ENCODE data around the gene GABRE. TPM values are rescaled to one million over a fixed set of nuclear protein-coding genes. Genes with fewer than 3 reads are reported as not detected.

The GABRE gene, protein sequence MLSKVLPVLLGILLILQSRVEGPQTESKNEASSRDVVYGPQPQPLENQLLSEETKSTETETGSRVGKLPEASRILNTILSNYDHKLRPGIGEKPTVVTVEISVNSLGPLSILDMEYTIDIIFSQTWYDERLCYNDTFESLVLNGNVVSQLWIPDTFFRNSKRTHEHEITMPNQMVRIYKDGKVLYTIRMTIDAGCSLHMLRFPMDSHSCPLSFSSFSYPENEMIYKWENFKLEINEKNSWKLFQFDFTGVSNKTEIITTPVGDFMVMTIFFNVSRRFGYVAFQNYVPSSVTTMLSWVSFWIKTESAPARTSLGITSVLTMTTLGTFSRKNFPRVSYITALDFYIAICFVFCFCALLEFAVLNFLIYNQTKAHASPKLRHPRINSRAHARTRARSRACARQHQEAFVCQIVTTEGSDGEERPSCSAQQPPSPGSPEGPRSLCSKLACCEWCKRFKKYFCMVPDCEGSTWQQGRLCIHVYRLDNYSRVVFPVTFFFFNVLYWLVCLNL
- not detected in 2 replicates for total RNA-seq (2014; rRNA removed; shearing (Covaris generic); ENCODE audit: low replicate concordance)

DNA sequence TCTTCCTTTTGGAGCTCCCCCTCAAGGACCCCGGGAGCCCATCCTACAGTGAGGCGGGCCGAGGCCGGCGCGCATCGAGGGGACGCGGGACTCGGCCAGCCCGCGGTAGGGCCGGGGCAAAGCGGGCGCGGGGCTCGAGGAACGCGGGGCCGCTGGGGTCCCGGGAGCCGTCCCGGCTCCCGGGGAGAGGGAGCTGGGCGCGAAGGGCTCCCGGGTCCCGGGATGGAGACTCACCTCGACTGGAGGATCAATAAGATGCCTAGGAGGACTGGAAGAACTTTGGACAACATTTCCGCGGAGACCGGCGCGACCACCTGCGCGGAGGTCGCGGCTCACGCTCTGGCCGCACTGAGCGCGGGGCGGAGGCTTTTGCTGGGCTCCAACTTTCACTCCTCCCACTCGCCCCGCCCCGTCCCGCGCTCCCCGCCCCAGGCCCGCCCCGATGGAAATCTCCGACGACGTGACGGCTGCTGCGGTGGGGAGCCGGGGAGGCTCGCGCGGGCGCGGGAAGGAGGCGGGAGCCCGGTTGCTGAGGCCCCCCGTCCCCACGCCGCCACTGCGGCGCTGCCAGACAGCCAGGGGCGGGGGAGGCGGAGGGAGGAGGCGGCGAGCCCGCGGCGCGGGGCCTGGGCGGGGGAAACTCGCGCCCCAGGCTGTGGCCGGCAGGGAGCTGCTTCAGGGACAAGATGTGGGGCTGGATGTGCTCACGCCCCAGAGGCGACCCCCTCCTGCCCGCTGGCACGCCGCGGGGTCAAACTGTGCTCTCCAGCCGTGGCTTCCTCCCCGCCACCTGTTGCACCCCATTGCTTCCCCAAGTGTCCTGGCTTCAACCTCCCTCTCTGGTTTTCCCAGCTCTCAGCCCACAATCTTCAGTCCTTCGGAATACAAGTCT lies at the start of gene GABRE:
TSS of gene GABRE (minus strand) at position 341 of the 892 bp plus-strand sequence. CDS start at position 290, 51 bp downstream.
- no peaks in the 10 kb centered on the region for H3K36me3 ChIP-seq (ENCODE audit: insufficient read depth, low read length)
- no peak within 1 kb of the TSS for H2AFZ ChIP-seq (ENCODE audit: low read length)
- H3K4me3 ChIP-seq (ENCODE audit: low read length), result no peak within 1 kb of the TSS
- no peak within 1 kb of the TSS for H3K4me2 ChIP-seq (ENCODE audit: low read depth, low read length, poor library complexity, severe bottlenecking)
- H3K9me3 ChIP-seq (ENCODE audit: low read length), result no peaks in the 10 kb centered on the region
- no peaks in the 10 kb centered on the region for H3K27me3 ChIP-seq (ENCODE audit: low read length)
- no peak for DNase-seq
- H3K9me2 ChIP-seq (replicated peaks; ENCODE audit: insufficient read depth, low read length), result no peaks in the 10 kb centered on the region
- H3K9ac ChIP-seq (ENCODE audit: low read length), result no peak within 1 kb of the TSS
- no peaks in the 10 kb centered on the region for H4K20me1 ChIP-seq (ENCODE audit: insufficient read depth, low read depth, low read length)
- H3K4me1 ChIP-seq (ENCODE audit: low read length), result no peaks in the 10 kb centered on the region
- no peak within 1 kb of the TSS for H3K27ac ChIP-seq (ENCODE audit: low read length)
- no peaks in the 10 kb centered on the region for H3K79me2 ChIP-seq (ENCODE audit: low read length)

DNA sequence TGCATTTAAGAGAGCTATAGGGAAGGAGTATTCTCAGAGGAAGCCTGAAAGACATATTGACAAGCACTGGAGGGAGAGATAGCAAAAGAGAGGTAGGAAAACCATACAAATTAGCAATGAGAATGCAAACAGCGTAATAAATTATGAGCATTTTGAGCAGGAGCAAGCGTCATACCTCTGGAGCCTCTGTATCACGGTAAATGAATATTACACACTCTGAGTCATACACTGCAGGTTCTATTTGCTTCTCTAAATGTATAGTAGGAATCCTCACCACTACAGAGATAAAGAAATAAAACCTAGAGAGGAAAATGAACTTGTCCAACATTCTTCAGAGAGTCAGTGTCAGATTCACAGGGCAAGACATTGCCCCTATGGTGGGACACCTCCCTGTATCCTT lies 46.4 kb upstream of the GABRE start:
- Histone ChIP-seq H3K9me2 (replicated peaks; ENCODE audit: insufficient read depth, low read length) (no peaks in the 10 kb centered on the region), H3K27me3 (ENCODE audit: low read length) (no peaks in the 10 kb centered on the region), H3K9me3 (ENCODE audit: low read length) (peaks cover 3% of the 10 kb centered on the region; the same call in 1 of the 2 replicates), H3K79me2 (ENCODE audit: low read length) (no peaks in the 10 kb centered on the region), H3K36me3 (ENCODE audit: insufficient read depth, low read length) (no peaks in the 10 kb centered on the region), H4K20me1 (ENCODE audit: insufficient read depth, low read depth, low read length) (no peaks in the 10 kb centered on the region), H3K9ac (ENCODE audit: low read length) (no peak overlapping the region), H3K4me3 (ENCODE audit: low read length) (no peak overlapping the region), H3K27ac (ENCODE audit: low read length) (no peak overlapping the region), H2AFZ (ENCODE audit: low read length) (no peak overlapping the region), H3K4me1 (ENCODE audit: low read length) (no peaks in the 10 kb centered on the region), H3K4me2 (ENCODE audit: low read depth, low read length, poor library complexity, severe bottlenecking) (no peak overlapping the region)
- DNase-seq, result no peak

DNA sequence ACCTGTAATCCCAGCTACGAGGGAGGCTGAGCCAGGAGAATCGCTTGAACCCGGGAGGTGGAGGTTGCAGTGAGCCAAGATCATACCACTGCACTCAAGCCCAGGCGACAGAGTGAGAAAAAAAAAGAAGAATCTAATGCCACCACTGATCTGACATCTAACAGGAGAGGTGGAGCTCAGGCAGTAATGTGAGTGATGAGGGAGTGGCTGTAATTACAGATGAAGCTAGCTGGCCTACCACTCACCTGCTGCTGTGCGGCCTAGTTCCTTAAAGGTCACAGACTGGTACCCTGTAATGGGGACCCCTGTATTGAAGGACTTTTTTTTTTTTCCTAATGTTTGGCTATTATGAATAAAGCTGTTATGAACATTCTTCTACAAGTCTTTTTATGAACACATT lies 25.3 kb upstream of the GABRE start:
- Histone ChIP-seq H3K9me2 (replicated peaks; ENCODE audit: insufficient read depth, low read length) (no peaks in the 10 kb centered on the region), H3K79me2 (ENCODE audit: low read length) (no peaks in the 10 kb centered on the region), H4K20me1 (ENCODE audit: insufficient read depth, low read depth, low read length) (no peaks in the 10 kb centered on the region), H3K27ac (ENCODE audit: low read length) (no peak overlapping the region), H3K27me3 (ENCODE audit: low read length) (no peaks in the 10 kb centered on the region), H3K9me3 (ENCODE audit: low read length) (no peaks in the 10 kb centered on the region), H2AFZ (ENCODE audit: low read length) (no peak overlapping the region), H3K4me2 (ENCODE audit: low read depth, low read length, poor library complexity, severe bottlenecking) (no peak overlapping the region), H3K9ac (ENCODE audit: low read length) (no peak overlapping the region), H3K4me3 (ENCODE audit: low read length) (no peak overlapping the region), H3K36me3 (ENCODE audit: insufficient read depth, low read length) (no peaks in the 10 kb centered on the region), H3K4me1 (ENCODE audit: low read length) (no peaks in the 10 kb centered on the region)
- no peak for DNase-seq

DNA sequence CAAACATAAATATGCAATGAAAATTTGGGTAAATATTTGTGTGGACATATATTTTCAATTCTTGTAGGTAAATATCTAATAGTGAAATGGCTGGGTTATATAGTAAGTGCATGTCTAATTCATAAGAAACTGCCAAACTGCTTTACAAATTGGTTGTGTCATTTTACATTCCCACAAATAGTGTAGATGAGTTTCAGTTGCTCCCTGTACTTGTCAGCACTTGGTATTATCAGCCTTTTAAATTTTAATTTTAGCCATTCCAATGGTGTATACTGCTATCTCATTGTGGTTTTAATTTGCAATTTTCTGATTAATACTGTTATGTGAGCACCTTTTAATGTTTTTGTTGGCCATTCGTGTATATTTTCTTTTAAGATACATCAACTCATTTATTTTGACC lies 23.1 kb upstream of the GABRE start:
- Histone ChIP-seq H3K27ac (ENCODE audit: low read length) (no peak overlapping the region), H3K9me2 (replicated peaks; ENCODE audit: insufficient read depth, low read length) (no peaks in the 10 kb centered on the region), H3K27me3 (ENCODE audit: low read length) (no peaks in the 10 kb centered on the region), H3K4me2 (ENCODE audit: low read depth, low read length, poor library complexity, severe bottlenecking) (no peak overlapping the region), H3K9ac (ENCODE audit: low read length) (no peak overlapping the region), H3K79me2 (ENCODE audit: low read length) (no peaks in the 10 kb centered on the region), H2AFZ (ENCODE audit: low read length) (no peak overlapping the region), H3K4me1 (ENCODE audit: low read length) (no peaks in the 10 kb centered on the region), H3K36me3 (ENCODE audit: insufficient read depth, low read length) (no peaks in the 10 kb centered on the region), H3K4me3 (ENCODE audit: low read length) (no peak overlapping the region), H4K20me1 (ENCODE audit: insufficient read depth, low read depth, low read length) (no peaks in the 10 kb centered on the region), H3K9me3 (ENCODE audit: low read length) (no peaks in the 10 kb centered on the region)
- DNase-seq, result no peak

DNA sequence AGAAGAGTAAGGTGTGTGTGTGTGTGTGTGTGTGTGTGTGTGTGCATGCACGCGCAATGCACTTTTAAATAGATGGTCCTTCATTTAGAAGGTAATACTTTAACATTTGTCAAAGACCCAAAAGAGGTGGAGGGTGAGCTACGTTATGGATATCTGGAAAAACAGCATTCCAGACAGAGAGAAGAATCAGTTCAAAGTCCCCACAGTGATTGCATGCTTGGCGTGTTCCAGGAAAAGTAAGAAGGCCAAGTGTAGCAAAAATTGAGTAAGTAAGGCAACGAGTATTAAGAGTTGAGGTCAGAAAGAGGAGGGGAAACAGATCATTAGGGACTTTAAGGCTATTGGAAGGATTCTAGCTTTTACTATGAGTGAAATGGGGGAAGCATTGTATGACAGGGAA lies 21.9 kb upstream of the GABRE start:
- Histone ChIP-seq H2AFZ (ENCODE audit: low read length) (no peak overlapping the region), H3K4me3 (ENCODE audit: low read length) (no peak overlapping the region), H3K9ac (ENCODE audit: low read length) (no peak overlapping the region), H3K9me2 (replicated peaks; ENCODE audit: insufficient read depth, low read length) (no peaks in the 10 kb centered on the region), H3K9me3 (ENCODE audit: low read length) (no peaks in the 10 kb centered on the region), H4K20me1 (ENCODE audit: insufficient read depth, low read depth, low read length) (no peaks in the 10 kb centered on the region), H3K36me3 (ENCODE audit: insufficient read depth, low read length) (no peaks in the 10 kb centered on the region), H3K79me2 (ENCODE audit: low read length) (no peaks in the 10 kb centered on the region), H3K4me1 (ENCODE audit: low read length) (no peaks in the 10 kb centered on the region), H3K27me3 (ENCODE audit: low read length) (no peaks in the 10 kb centered on the region), H3K27ac (ENCODE audit: low read length) (no peak overlapping the region), H3K4me2 (ENCODE audit: low read depth, low read length, poor library complexity, severe bottlenecking) (no peak overlapping the region)
- DNase-seq, result no peak

DNA sequence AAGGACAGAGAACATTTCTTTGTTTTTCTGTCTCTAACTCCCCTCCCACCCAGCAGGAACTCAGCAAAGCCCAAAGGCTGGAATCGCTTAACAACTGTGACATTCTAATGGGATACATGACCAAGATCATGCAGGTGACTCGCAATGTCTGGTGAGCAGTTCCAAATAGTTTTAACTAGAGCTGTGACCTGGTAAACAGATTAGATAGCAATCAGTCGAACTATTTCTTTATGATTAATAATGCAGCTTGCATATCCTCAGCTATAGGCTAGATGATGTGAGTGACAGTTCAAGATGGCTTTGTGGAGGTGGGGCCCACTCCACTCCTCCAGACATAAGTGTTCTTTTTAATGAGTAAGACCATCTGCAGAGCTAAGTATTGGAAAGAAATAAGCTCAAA lies 20.0 kb upstream of the GABRE start:
- no peak overlapping the region for H2AFZ ChIP-seq (ENCODE audit: low read length)
- no peak overlapping the region for H3K4me2 ChIP-seq (ENCODE audit: low read depth, low read length, poor library complexity, severe bottlenecking)
- no peak overlapping the region for H3K4me3 ChIP-seq (ENCODE audit: low read length)
- no peaks in the 10 kb centered on the region for H4K20me1 ChIP-seq (ENCODE audit: insufficient read depth, low read depth, low read length)
- DNase-seq, result no peak
- H3K36me3 ChIP-seq (ENCODE audit: insufficient read depth, low read length), result no peaks in the 10 kb centered on the region
- H3K27me3 ChIP-seq (ENCODE audit: low read length), result no peaks in the 10 kb centered on the region
- no peaks in the 10 kb centered on the region for H3K9me3 ChIP-seq (ENCODE audit: low read length)
- H3K79me2 ChIP-seq (ENCODE audit: low read length), result no peaks in the 10 kb centered on the region
- no peaks in the 10 kb centered on the region for H3K9me2 ChIP-seq (replicated peaks; ENCODE audit: insufficient read depth, low read length)
- H3K9ac ChIP-seq (ENCODE audit: low read length), result no peak overlapping the region
- no peak overlapping the region for H3K27ac ChIP-seq (ENCODE audit: low read length)
- H3K4me1 ChIP-seq (ENCODE audit: low read length), result no peaks in the 10 kb centered on the region

DNA sequence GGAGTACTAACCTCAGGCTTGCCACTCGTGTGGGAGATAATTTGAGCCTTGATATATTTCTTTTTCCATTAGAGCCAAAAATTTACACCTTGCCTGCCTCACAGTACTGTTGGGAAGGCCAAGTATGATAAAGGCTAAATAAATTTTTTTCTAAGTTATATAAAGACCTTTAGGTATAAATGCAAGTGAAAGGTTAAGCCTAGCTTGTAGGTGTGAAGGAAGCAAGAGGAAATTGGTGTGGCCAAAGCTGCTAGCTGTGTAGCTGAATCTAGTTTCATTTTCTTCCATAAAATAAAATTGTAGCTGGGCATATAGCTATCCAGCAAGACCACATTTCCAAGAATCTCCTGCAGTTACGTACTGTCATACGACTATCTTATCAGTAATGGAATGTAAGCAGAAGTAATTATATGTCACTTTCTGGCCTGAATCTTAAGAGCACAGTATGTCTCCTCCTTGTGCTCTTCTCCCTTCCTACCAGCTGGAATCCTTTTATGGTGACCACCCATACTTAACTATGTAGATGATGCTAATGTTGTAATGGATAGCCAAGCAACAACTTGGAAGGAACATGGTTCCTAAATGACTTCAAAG lies 14.3 kb upstream of the GABRE start:
- no peak overlapping the region for H3K4me3 ChIP-seq (ENCODE audit: low read length)
- H3K9ac ChIP-seq (ENCODE audit: low read length), result no peak overlapping the region
- no peak overlapping the region for H2AFZ ChIP-seq (ENCODE audit: low read length)
- H3K9me3 ChIP-seq (ENCODE audit: low read length), result no peaks in the 10 kb centered on the region
- no peaks in the 10 kb centered on the region for H3K79me2 ChIP-seq (ENCODE audit: low read length)
- no peaks in the 10 kb centered on the region for H3K4me1 ChIP-seq (ENCODE audit: low read length)
- no peak overlapping the region for H3K4me2 ChIP-seq (ENCODE audit: low read depth, low read length, poor library complexity, severe bottlenecking)
- H3K9me2 ChIP-seq (replicated peaks; ENCODE audit: insufficient read depth, low read length), result no peaks in the 10 kb centered on the region
- no peaks in the 10 kb centered on the region for H4K20me1 ChIP-seq (ENCODE audit: insufficient read depth, low read depth, low read length)
- H3K27ac ChIP-seq (ENCODE audit: low read length), result no peak overlapping the region
- H3K27me3 ChIP-seq (ENCODE audit: low read length), result no peaks in the 10 kb centered on the region
- DNase-seq, result no peak
- H3K36me3 ChIP-seq (ENCODE audit: insufficient read depth, low read length), result no peaks in the 10 kb centered on the region

DNA sequence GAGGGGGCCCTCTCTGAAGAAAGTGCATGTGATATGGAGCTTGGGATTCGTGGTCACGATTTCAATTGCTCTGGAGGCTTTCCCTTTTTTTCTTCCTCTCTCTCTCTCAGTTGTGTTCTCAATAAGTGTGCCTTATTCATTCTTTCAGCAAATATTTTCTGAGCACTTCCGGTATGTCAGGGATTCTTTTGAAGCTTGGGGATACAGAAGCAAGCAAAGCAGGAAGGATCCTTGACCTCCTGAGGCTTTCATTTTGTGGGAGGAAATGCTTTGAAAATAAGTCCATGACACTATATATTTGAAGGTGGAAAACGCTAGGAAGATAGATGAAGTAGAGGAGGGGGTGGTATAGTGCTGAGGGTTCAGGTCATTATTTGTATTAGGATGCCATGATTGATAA lies 12.6 kb upstream of the GABRE start:
- no peak overlapping the region for H3K27ac ChIP-seq (ENCODE audit: low read length)
- DNase-seq, result no peak
- no peak overlapping the region for H2AFZ ChIP-seq (ENCODE audit: low read length)
- H3K9me2 ChIP-seq (replicated peaks; ENCODE audit: insufficient read depth, low read length), result no peaks in the 10 kb centered on the region
- H3K4me1 ChIP-seq (ENCODE audit: low read length), result no peaks in the 10 kb centered on the region
- H3K79me2 ChIP-seq (ENCODE audit: low read length), result no peaks in the 10 kb centered on the region
- no peaks in the 10 kb centered on the region for H3K27me3 ChIP-seq (ENCODE audit: low read length)
- no peak overlapping the region for H3K4me3 ChIP-seq (ENCODE audit: low read length)
- H4K20me1 ChIP-seq (ENCODE audit: insufficient read depth, low read depth, low read length), result no peaks in the 10 kb centered on the region
- no peaks in the 10 kb centered on the region for H3K9me3 ChIP-seq (ENCODE audit: low read length)
- H3K36me3 ChIP-seq (ENCODE audit: insufficient read depth, low read length), result no peaks in the 10 kb centered on the region
- H3K9ac ChIP-seq (ENCODE audit: low read length), result no peak overlapping the region
- no peak overlapping the region for H3K4me2 ChIP-seq (ENCODE audit: low read depth, low read length, poor library complexity, severe bottlenecking)
